GM20000 (cell line): Measurements from ENCODE around the gene FZR1.

Experiments
- DNase-seq: peaks from one replicate; pipeline ENCODE4 v3.0.0; 2012; ENCODE audit warnings: low spot score
- CTCF ChIP-seq: IDR thresholded peaks from 2 replicates; pipeline ENCODE4 v1.5.1; 2012; ENCODE audit warnings: mild to moderate bottlenecking, control low read depth; ENCODE audit errors: extremely low read depth, missing control alignments

The FZR1 gene

GRCh38 chr19:3548606-3549005 is 42.5 kb downstream of the FZR1 start:
- TF ChIP-seq CTCF: no peak
- DNase-seq: no peak

DNA sequence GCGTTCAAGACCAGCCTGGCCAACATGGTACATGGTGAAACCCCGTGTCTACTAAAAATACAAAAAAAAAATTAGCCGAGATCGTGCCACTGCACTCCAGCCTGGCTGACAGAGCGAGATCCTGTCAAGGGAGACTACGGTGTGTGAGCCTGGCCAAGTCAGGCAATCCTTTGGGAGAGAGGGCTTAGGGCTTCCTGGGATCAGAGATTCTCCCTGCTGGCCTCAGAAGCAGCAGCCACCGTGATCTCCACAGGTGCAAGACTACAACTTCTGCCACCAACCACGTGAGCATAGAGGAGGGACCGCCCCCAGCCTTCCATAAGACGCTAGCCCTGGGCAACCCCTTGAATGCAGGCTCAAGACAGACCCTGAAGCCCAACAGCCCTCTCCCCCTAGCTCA is 43.7 kb downstream of the FZR1 start:
- DNase-seq: no peak
- no peak for TF ChIP-seq CTCF

DNA sequence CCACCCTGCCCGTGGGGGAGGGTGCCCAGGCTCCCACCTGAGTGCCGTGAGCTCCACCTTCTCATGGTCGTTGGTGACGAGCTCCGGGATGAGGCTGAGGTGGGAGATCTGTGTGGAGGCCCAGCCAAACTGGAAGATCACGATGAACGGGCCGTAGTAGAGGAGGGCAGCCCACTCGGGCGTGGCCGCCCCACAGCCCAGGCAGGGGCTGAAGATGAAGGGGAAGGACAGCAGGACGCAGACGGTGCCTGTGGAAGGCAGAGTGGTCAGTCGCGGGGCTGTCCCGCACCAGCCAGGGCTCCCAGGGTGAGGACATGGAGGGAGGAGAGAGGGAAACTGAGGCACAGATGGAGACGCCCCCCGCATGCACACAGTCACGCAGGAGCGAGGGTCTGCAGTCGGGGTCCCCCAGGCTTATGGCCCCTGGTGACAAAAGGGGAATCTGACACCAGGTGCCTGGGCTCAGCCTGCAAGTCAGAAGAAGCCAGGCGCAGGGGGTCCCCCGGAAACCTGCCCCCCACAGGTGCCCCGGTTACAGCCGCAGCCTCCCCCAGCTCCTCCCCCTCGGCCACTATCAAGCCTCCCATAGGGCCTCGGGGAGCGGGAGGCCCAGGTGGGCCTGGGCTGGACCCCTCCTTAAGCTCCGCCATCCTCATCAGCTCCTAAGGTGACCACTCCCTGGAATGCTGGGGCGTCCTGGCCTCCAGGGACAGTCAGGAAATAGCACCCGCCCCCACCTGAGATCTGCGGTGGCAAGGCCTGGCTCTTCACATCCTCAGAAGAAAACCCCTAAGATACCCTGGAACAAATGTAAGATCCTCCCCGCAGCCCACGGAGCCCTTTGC is 45.1 kb downstream of the FZR1 start:
- no peak for TF ChIP-seq CTCF
- no peak for DNase-seq

GRCh38 chr19:3551792-3552095 is 45.6 kb downstream of the FZR1 start:
- no peak for DNase-seq
- TF ChIP-seq CTCF: no peak

DNA sequence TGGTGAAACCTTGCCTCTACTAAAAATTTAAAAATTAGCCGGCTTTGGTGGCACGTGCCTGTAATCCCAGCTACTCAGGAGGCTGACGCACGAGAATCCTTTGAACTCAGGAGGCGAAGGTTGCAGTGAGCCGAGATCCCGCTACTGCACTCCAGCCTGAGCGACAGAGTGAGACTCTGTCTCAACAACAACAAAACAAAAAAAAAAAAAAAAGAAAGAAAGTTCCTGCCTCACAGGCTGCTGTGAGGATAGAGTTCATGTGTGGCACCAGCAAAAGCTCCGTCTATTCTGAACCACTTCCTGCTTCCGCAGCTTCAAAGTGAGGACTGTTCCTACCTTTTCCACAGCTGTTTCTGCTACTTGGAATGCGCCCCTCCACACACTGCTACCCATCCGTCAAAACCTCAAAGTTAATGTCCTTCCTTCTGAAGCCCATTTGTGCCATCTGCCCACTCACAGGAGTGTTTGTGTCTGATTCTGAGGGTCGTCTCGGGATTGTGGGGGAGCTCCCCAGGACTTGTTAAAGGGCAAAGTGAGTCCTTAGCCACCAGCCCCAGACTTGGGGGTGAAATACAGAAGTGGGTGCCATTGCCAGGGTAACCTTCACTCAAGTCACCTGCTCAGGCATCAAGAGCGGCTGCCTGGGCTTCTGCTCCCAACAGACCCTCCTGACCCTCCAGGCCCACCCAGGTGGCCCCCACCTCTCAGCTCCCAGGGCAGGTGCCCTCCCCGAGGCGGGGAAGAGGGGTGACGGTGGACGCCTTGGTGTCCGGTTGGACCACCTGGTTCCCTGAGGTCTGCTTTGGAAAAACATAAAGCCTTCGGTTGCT is 48.4 kb downstream of the FZR1 start:
- DNase-seq: no peak
- no peak for TF ChIP-seq CTCF

- DNase-seq: no peak
- TF ChIP-seq CTCF: no peak
Measured at GRCh38 chr19:3555653-3556422, 49.7 kb downstream of the FZR1 start.

DNA sequence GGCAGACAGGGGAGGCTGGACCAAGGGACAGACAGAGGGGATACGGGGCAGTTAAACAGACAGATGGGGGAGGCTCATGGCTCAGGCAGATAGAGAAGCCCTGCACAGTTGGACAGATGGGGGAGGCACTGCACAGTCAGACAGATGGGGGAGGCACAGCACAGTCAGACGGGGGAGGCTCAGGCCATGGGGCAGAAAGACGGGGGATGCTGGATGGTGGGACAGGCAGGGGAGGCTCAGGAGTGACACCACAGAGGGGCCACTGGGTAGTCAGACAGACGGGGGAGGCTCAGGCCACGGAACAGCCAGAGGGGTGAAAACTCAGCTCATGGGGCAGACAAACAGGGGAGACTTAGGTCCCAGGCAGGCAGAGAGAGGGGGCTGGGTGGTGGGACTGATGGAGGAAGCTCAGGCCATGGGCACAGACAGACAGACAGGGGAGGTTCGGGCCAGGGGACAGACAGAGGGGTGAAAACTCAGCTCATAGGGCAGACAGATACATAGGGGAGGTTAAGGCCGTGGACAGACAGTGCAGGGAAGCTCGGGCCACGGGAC is 50.4 kb downstream of the FZR1 start:
- no peak for DNase-seq
- no peak for TF ChIP-seq CTCF
